ENCODE data around the gene LIG1. TPM values are rescaled to one million over a fixed set of nuclear protein-coding genes. Genes with fewer than 3 reads are reported as not detected.

Gene LIG1
- total RNA-seq, 2 donors from 2014 or later: 17.4 to 62.0 TPM

- Histone ChIP-seq H3K9me3 (no peaks in the 10 kb centered on the region), H3K4me1 (no peaks in the 10 kb centered on the region), H3K27ac (no peak overlapping the region), H3K36me3 (replicated peaks in 1 of 2; ENCODE audit: insufficient read depth in 1 of 2, low read depth in 2 of 2) (peaks cover 0 to 2% of the 10 kb centered on the region in 2 donors), H3K4me3 (no peak overlapping the region), H3K27me3 (no peaks in the 10 kb centered on the region)
- ATAC-seq (no peak), DNase-seq (no peak)
- TF ChIP-seq CTCF (IDR thresholded peaks at IDR 0.05) (no peak), POLR2A (IDR thresholded peaks at IDR 0.05) (no peak)
- intact Hi-C loops (cut with DNase I): no loop called here
- 95 to 96% methylated on average over 9 of the region's 9 CpGs for WGBS, 2 donors
These were observed 13.2 kb upstream of the LIG1 start for GRCh38 chr19:48183356-48183755.

GRCh38 chr19:48182434-48182833, 12.3 kb upstream of the LIG1 start:
- DNase-seq: no peak
- intact Hi-C loops (cut with DNase I): no loop called here
- no peaks in the 10 kb centered on the region for H3K9me3 ChIP-seq
- no peak for ATAC-seq
- no peak overlapping the region for H3K4me3 ChIP-seq
- H3K4me1 ChIP-seq: no peaks in the 10 kb centered on the region
- no peaks in the 10 kb centered on the region for H3K27me3 ChIP-seq
- 92 to 96% methylated on average over 25 to 36 of the region's 38 CpGs for WGBS, 2 donors
- H3K27ac ChIP-seq: no peak overlapping the region
- H3K36me3 ChIP-seq (replicated peaks in 1 of 2; ENCODE audit: insufficient read depth in 1 of 2, low read depth in 2 of 2): peaks cover 0 to 2% of the 10 kb centered on the region in 2 donors
- TF ChIP-seq POLR2A (IDR thresholded peaks at IDR 0.05): no peak
- TF ChIP-seq CTCF (IDR thresholded peaks at IDR 0.05): no peak

GRCh38 chr19:48181505-48181904, 11.4 kb upstream of the LIG1 start:
- peaks cover 0 to 2% of the 10 kb centered on the region in 2 donors for H3K36me3 ChIP-seq (replicated peaks in 1 of 2; ENCODE audit: insufficient read depth in 1 of 2, low read depth in 2 of 2)
- H3K4me1 ChIP-seq: no peaks in the 10 kb centered on the region
- DNase-seq (no peak), ATAC-seq (no peak)
- H3K9me3 ChIP-seq: no peaks in the 10 kb centered on the region
- intact Hi-C loops (cut with DNase I): no loop called here
- WGBS, 2 donors: 94 to 95% methylated on average over 5 of the region's 5 CpGs
- H3K27me3 ChIP-seq: no peaks in the 10 kb centered on the region
- H3K4me3 ChIP-seq: no peak overlapping the region
- TF ChIP-seq CTCF (IDR thresholded peaks at IDR 0.05) (no peak), POLR2A (IDR thresholded peaks at IDR 0.05) (no peak)
- H3K27ac ChIP-seq: no peak overlapping the region

- TF ChIP-seq POLR2A (IDR thresholded peaks at IDR 0.05) (no peak), CTCF (IDR thresholded peaks at IDR 0.05) (no peak)
- 76 to 98% methylated on average over 3 of the region's 3 CpGs for WGBS, 2 donors
- DNase-seq (no peak), ATAC-seq (no peak)
- intact Hi-C loops (cut with DNase I): no loop called here
- no peak overlapping the region for H3K4me3 ChIP-seq
- no peak overlapping the region for H3K27ac ChIP-seq
- no peaks in the 10 kb centered on the region for H3K9me3 ChIP-seq
- peaks cover 6% of the 10 kb centered on the region for H3K4me1 ChIP-seq
- no peaks in the 10 kb centered on the region for H3K27me3 ChIP-seq
- H3K36me3 ChIP-seq (replicated peaks in 1 of 2; ENCODE audit: insufficient read depth in 1 of 2, low read depth in 2 of 2): peaks cover 2 to 3% of the 10 kb centered on the region in 2 donors
These were observed 6.1 kb upstream of the LIG1 start for GRCh38 chr19:48176226-48176625.

GRCh38 chr19:48175578-48175977, 5.4 kb upstream of the LIG1 start:
- WGBS, 2 donors: 87 to 94% methylated on average over 10 of the region's 10 CpGs
- no peak for DNase-seq
- Histone ChIP-seq H3K4me1 (peaks cover 10% of the 10 kb centered on the region), H3K36me3 (replicated peaks in 1 of 2; ENCODE audit: insufficient read depth in 1 of 2, low read depth in 2 of 2) (peaks cover 2 to 3% of the 10 kb centered on the region in 2 donors), H3K4me3 (no peak overlapping the region), H3K27me3 (no peaks in the 10 kb centered on the region), H3K9me3 (no peaks in the 10 kb centered on the region), H3K27ac (no peak overlapping the region)
- no peak for ATAC-seq
- no peak for TF ChIP-seq POLR2A (IDR thresholded peaks at IDR 0.05)
- TF ChIP-seq CTCF (IDR thresholded peaks at IDR 0.05): no peak
- intact Hi-C loops (cut with DNase I): no loop called here
